Measurements from ENCODE around the gene PTPRH.

DNA sequence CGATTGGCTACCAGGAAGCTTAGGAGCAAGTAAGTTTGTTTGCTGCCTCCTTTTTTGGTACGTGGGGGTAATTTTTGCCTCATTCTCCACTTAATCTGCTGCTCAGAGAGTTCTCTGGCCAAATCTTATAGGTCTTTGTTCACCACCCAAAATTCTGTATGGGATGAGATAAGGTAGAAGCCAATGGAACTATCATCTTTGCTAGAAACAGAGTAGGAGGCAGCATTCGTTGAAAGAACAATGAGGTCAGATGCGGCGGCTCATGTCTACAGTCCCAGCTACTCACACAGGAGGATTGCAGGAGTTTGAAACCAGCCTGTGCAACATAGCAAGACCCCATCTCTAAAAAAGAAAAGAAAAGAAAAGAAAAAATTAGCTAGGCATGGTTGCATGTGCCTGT is 37.9 kb downstream of the PTPRH start:
- TF ChIP-seq ZFP36 (IDR thresholded peaks at IDR 0.05; ENCODE audit: low read depth, low read length, partially characterized antibody) (no peak), EP300 (IDR thresholded peaks at IDR 0.05; ENCODE audit: low read length) (no peak), FOXJ3 (CRISPR knock-in tag; IDR thresholded peaks at IDR 0.05) (no peak), RNF219 (CRISPR knock-in tag; IDR thresholded peaks at IDR 0.05) (no peak), U2AF1 (optimal IDR thresholded peaks at IDR 0.05; ENCODE audit: low read depth, low read length) (no peak), EGR1 (conservative IDR thresholded peaks at IDR 0.05) (no peak), ZNF174 (CRISPR knock-in tag; IDR thresholded peaks at IDR 0.05) (no peak), PHTF2 (CRISPR knock-in tag; IDR thresholded peaks at IDR 0.05) (no peak)
- TF ChIP-seq, protein P1, sequence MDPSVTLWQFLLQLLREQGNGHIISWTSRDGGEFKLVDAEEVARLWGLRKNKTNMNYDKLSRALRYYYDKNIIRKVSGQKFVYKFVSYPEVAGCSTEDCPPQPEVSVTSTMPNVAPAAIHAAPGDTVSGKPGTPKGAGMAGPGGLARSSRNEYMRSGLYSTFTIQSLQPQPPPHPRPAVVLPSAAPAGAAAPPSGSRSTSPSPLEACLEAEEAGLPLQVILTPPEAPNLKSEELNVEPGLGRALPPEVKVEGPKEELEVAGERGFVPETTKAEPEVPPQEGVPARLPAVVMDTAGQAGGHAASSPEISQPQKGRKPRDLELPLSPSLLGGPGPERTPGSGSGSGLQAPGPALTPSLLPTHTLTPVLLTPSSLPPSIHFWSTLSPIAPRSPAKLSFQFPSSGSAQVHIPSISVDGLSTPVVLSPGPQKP (CRISPR knock-in tag; IDR thresholded peaks at IDR 0.05) = no peak
- TF ChIP-seq, protein P2, sequence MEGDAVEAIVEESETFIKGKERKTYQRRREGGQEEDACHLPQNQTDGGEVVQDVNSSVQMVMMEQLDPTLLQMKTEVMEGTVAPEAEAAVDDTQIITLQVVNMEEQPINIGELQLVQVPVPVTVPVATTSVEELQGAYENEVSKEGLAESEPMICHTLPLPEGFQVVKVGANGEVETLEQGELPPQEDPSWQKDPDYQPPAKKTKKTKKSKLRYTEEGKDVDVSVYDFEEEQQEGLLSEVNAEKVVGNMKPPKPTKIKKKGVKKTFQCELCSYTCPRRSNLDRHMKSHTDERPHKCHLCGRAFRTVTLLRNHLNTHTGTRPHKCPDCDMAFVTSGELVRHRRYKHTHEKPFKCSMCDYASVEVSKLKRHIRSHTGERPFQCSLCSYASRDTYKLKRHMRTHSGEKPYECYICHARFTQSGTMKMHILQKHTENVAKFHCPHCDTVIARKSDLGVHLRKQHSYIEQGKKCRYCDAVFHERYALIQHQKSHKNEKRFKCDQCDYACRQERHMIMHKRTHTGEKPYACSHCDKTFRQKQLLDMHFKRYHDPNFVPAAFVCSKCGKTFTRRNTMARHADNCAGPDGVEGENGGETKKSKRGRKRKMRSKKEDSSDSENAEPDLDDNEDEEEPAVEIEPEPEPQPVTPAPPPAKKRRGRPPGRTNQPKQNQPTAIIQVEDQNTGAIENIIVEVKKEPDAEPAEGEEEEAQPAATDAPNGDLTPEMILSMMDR (IDR thresholded peaks at IDR 0.05 in 2 of 3, conservative IDR thresholded peaks at IDR 0.05 in 1 of 3; ENCODE audit: insufficient read depth in 2 of 3, low read depth in 1 of 3, low read length in 3 of 3) = no peak

Measured in K562 (cell line).